Thyroid gland (tissue), 4 donors: ENCODE data around the gene C1QL1. TPM values are rescaled to one million over a fixed set of nuclear protein-coding genes. Genes with fewer than 3 reads are reported as not detected.

ENCODE experiments used
- DNase-seq, 2 donors: peaks; one replicate each; pipeline ENCODE4 v3.0.0-alpha.2; 2019
- H3K27ac ChIP-seq, 3 donors: fragments of 200-600 bp; sonication (generic); 1 replicate in 2 of 3; 2 replicates in 1 of 3; pipeline ENCODE4 v1.5.1; 2016 to 2019; ENCODE audit warnings: mild to moderate bottlenecking in 1 of 3, moderate library complexity in 1 of 3
- H3K27me3 ChIP-seq: fragments of 200-600 bp; sonication (generic); one replicate; pipeline ENCODE4 v1.5.1; 2019
- H3K36me3 ChIP-seq, 2 donors: fragments of 200-600 bp; sonication (generic); one replicate each; pipeline ENCODE4 v1.5.1; 2016 to 2019
- H3K4me1 ChIP-seq, 2 donors: fragments of 200-600 bp; sonication (generic); one replicate each; pipeline ENCODE4 v1.5.1; 2017 to 2019
- H3K4me3 ChIP-seq, 3 donors: fragments of 200-600 bp; sonication (generic); replicated peaks in 1 of 3; 1 replicate in 2 of 3; 2 replicates in 1 of 3; pipeline ENCODE4 v1.5.1; 2016; ENCODE audit warnings: mild to moderate bottlenecking in 1 of 3
- H3K9me3 ChIP-seq: fragments of 200-600 bp; sonication (generic); one replicate; pipeline ENCODE4 v1.5.1; 2017
- CTCF ChIP-seq, 6 experiments: fragments of 200-600 bp in 3 of 6; fragments of 450-650 bp in 3 of 6; sonication (generic) in 3 of 6; IDR thresholded peaks; one replicate each; pipeline ENCODE4 v1.5.1; 2016 to 2019; ENCODE audit warnings: antibody characterized with exemption in 6 of 6, mild to moderate bottlenecking in 2 of 6, inconsistent platforms in 1 of 6, moderate library complexity in 1 of 6
- POLR2A ChIP-seq, 2 donors: fragments of 450-650 bp; IDR thresholded peaks; one replicate each; pipeline ENCODE4 v1.6.1; 2017; ENCODE audit warnings: antibody characterized with exemption in 2 of 2, mild to moderate bottlenecking in 2 of 2, moderate library complexity in 1 of 2
- WGBS, 2 donors: methylation state at CpG; one replicate each; pipeline ENCODE4 v1.1.5; 2017; 5-methylcytosine and 5-hydroxymethylcytosine counted together
- intact Hi-C: fragments of 100-400 bp; cut with DNase I; formaldehyde crosslinking; loops from one replicate; pipeline ENCODE4 v1.15.1; 2023
- total RNA-seq, 4 donors: library from RNA; depleted of rRNA; stranded (reverse); fragments of >200 nt; gene quantifications; one replicate each; pipeline ENCODE4 v1.2.3, GENCODE V29; 2016

The C1QL1 gene
- total RNA-seq, 4 donors from 2014 or later: 0.59 to 0.75 TPM; not detected in 2

- Histone ChIP-seq H3K36me3 (no peaks in the 10 kb centered on the region), H3K27ac (peak overlapping the region; percentile 20 to 74 (median 61)), H3K9me3 (no peaks in the 10 kb centered on the region), H3K4me1 (peaks cover 7 to 44% of the 10 kb centered on the region in 2 donors), H3K4me3 (no peak overlapping the region), H3K27me3 (no peaks in the 10 kb centered on the region)
- DNase-seq: no peak
- 81 to 89% methylated on average over 6 of the region's 6 CpGs for WGBS, 2 donors
- intact Hi-C loops: no loop called here
- no peak for TF ChIP-seq POLR2A (IDR thresholded peaks at IDR 0.05)
- no peak for TF ChIP-seq CTCF (IDR thresholded peaks at IDR 0.05)
Measured at GRCh38 chr17:44917456-44917855, 50.6 kb downstream of the C1QL1 start.

GRCh38 chr17:44916781-44917241, 51.3 kb downstream of the C1QL1 start:
- 30 to 40% methylated on average over 6 to 9 of the region's 10 CpGs for WGBS, 2 donors
- Histone ChIP-seq H3K27me3 (no peaks in the 10 kb centered on the region), H3K4me1 (peaks cover 7 to 44% of the 10 kb centered on the region in 2 donors), H3K27ac (peak overlapping the region; percentile 74 to 77 (median 74)), H3K36me3 (no peaks in the 10 kb centered on the region), H3K4me3 (no peak overlapping the region), H3K9me3 (no peaks in the 10 kb centered on the region)
- intact Hi-C loops: no loop called here
- TF ChIP-seq POLR2A (IDR thresholded peaks at IDR 0.05) (no peak), CTCF (IDR thresholded peaks at IDR 0.05) (no peak)
- peak; percentile 93 to 95 for DNase-seq

GRCh38 chr17:44915862-44916780, 52.0 kb downstream of the C1QL1 start:
- Histone ChIP-seq H3K9me3 (no peaks in the 10 kb centered on the region), H3K27ac (peak overlapping the region; percentile 74 to 77 (median 74)), H3K36me3 (no peaks in the 10 kb centered on the region), H3K4me1 (peaks cover 7 to 51% of the 10 kb centered on the region in 2 donors), H3K4me3 (no peak overlapping the region), H3K27me3 (no peaks in the 10 kb centered on the region)
- peak; percentile 24 to 37 for DNase-seq
- intact Hi-C loops: no loop called here
- TF ChIP-seq CTCF (IDR thresholded peaks at IDR 0.05) (no peak), POLR2A (IDR thresholded peaks at IDR 0.05) (no peak)
- WGBS, 2 donors: 65 to 78% methylated on average over 11 of the region's 11 CpGs

GRCh38 chr17:44915321-44915726, 52.8 kb downstream of the C1QL1 start, which contains the start of gene GFAP:
Gene GFAP, minus strand, starts transcription at chr17:44915500. Its CDS starts 14 bp downstream, at chr17:44915486.
- Histone ChIP-seq H3K4me1 (peaks cover 7 to 54% of the 10 kb centered on the region in 2 donors), H3K4me3 (no peak within 1 kb of the TSS), H3K36me3 (no peaks in the 10 kb centered on the region), H3K9me3 (no peaks in the 10 kb centered on the region), H3K27ac (peak within 1 kb of the TSS; percentile 74 to 77 (median 74)), H3K27me3 (no peaks in the 10 kb centered on the region)
- WGBS, 2 donors: 76 to 87% methylated on average over 13 to 16 of the region's 17 CpGs
- no peak for DNase-seq
- TF ChIP-seq CTCF (IDR thresholded peaks at IDR 0.05) (no peak), POLR2A (IDR thresholded peaks at IDR 0.05) (no peak)
- intact Hi-C loops: no loop called here
